NCI-H187 treated with DMSO at 0.1 percent for 48 hours (cell line): ENCODE results near the gene PARP1.

Experiments
- DNase-seq: peaks from one replicate; lab custom pipeline; 2025; lab: John Stamatoyannopoulos, UW

PARP1 gene

DNA sequence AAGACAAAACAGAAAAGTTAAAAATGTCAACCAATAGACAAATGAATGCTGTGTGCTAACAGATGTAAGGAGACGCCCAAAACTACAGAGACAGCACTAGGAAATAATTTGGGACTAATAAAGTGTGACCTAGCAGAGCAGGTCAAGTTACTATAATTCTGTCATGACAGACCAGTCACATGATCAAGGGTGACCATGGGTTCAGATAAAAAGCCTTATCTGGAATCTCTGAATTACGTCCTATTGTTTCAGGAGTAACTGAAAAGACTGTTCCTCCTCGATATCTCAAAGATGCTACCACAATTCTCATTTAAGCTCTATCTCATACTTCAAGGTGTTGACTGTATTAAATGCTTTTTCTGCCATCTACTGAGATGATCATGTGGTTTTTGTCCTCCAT is 31.6 kb downstream of the PARP1 start:
- no peak for DNase-seq

DNA sequence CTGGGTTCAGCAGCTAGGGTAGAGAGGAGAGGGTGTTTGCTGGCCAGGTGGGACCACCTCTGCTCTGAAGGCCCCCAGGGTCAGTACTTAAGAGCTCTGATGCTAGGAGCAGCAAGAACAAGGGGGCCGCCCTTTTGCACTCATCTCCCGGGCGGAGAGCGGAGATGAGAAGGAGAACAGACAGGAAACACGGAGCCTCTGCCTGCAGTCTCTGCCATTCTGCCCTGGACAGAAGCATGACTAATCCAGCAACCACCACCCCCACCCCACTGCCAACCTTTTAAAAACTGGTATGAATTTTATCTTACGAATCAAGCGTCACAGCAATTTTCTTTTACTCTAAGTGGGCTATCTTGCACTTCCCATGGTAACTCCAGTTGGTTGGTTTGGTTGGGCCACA is 34.5 kb downstream of the PARP1 start:
- DNase-seq = no peak

DNA sequence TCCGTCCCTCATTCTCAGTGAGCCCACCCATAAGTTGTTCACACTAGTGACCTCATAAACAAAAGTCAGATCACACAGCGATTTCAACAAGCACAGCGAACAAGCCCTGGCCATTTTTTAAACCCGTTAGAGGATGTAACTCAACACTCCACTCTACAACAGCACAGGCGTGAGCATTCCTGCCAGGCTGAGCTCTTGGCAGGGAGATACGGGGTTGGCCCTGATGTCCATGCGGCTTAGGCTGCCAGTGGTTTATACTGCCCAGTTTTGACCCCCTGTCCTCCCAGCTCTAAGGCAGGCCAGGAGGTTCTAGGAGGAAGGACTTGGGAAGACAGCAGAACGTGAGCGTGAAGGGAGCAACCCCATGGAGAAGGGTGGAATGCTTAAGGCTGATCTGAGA is 35.0 kb downstream of the PARP1 start:
- DNase-seq = no peak

DNA sequence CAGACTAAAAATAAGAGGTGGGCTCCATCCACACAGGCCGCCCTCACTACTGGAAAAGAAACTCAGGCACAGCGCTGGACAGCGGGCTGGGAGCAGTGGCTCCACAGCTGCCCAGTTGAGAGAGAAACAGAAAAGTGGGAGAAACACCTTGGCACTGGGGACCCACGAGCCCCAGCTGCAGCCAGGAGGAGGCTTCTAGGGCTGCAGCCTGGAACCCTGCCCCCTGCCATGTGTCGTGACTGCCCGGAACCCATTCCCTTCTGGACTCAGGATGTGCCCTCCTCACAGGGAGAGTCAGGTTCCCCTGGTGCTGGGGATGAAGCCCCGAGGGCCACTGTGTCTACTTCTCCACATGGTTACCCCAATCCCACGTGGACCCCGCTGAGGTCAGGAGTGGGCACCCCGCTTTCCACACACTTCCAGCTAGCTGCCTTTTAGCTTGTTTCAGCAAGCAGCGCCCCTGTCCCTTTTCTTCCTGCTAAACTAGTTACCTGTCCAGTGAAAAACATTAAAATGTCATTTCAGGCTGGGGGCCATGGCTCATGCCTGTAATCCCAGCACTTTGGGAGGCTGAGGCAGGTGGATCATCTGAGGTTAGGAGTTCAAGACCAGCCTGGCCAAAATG is 35.9 kb downstream of the PARP1 start:
- no peak for DNase-seq

GRCh38 chr1:226371027-226371694 is 36.7 kb downstream of the PARP1 start:
- DNase-seq = no peak

- DNase-seq = no peak
These were observed 37.6 kb downstream of the PARP1 start for GRCh38 chr1:226370144-226370923.

GRCh38 chr1:226369110-226369509 is 38.8 kb downstream of the PARP1 start:
- no peak for DNase-seq

GRCh38 chr1:226366290-226366689 is 41.6 kb downstream of the PARP1 start:
- no peak for DNase-seq

- DNase-seq = no peak
These were observed 42.1 kb downstream of the PARP1 start for GRCh38 chr1:226365831-226366231.

GRCh38 chr1:226364901-226365565 is 42.9 kb downstream of the PARP1 start:
- DNase-seq = no peak

- no peak for DNase-seq
These were observed 43.4 kb downstream of the PARP1 start for GRCh38 chr1:226364514-226364899.

- DNase-seq = no peak
These were observed 43.9 kb downstream of the PARP1 start for GRCh38 chr1:226363801-226364513.

GRCh38 chr1:226362891-226363447 is 44.9 kb downstream of the PARP1 start:
- no peak for DNase-seq

GRCh38 chr1:226362361-226362760 is 45.5 kb downstream of the PARP1 start:
- DNase-seq = no peak

GRCh38 chr1:226360106-226360746 is 47.7 kb downstream of the PARP1 start:
- no peak for DNase-seq

GRCh38 chr1:226357416-226357815 is 50.5 kb downstream of the PARP1 start:
- no peak for DNase-seq

- no peak for DNase-seq
These were observed 52.0 kb downstream of the PARP1 start for GRCh38 chr1:226355669-226356551.

DNA sequence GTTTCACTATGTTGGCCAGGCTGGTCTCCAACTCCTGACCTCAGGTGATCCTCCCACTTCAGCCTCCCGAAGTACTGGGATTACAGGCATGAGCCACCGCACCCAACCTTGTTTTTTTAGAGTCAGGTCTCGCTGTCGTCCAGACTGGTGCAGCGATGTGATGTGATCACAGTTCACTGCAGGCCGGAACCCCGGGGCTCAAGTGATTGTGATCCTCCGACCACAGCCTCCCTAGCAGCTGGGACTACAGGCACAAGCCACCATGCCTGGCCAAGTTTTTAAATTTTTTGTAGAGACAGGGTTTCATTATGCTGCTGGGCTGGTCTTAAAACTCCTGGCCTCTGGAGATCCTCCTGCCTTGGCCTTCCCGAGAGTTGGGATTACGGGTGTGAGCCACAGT is 52.9 kb downstream of the PARP1 start:
- DNase-seq = no peak

DNA sequence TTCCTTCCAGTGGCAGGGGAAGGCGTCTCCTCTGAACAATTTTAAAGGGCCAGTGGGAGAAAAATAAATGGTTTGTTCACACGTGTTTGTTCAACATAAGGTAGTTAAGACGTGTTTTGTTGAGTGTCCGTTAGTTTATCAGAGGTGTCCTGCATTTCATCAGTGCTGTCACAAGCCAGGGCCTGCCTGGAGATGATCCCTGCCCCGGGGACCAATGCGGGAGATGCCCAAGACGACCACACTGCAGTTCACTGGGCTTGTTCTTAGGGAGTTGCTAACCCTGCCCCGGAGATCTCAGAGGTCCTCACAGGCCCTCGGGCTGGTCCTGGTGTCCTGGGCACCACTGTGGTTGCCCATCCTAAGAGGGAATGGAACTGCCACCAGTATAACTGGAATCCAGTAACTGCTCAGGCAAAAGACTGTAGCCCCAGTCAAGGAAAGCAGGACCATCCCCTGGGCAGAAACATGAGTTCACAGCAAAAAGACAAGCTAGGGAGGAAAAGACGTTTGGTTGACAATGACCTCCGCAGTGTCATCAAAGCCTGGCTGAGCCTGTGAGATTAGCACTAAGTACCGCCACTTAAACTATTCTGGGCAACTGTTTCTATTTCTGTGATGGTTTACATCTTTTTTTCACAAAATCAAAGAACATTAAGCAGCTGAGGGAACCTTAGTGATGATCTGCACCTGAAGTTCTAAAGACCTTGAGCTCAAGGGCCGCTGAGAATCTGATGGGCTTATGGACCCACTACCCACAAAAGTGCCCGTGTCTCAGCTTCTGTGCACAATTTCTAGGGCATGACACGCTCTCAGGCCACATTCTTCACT is 54.0 kb downstream of the PARP1 start:
- DNase-seq = no peak
